ENCODE data around the gene MASTL. TPM values are rescaled to one million over a fixed set of nuclear protein-coding genes. Genes with fewer than 3 reads are reported as not detected.

MASTL gene
- total and polyA plus RNA-seq, 4 donors: 1.4 to 9.4 (median 3.2) TPM

- Histone ChIP-seq H3K27ac (ENCODE audit: low read depth in 1 of 2, low read length in 2 of 2) (no peak overlapping the region), H3K4me3 (ENCODE audit: low read depth in 1 of 3, low read length in 3 of 3) (no peak overlapping the region), H3K27me3 (ENCODE audit: control insufficient read depth in 4 of 4, insufficient read depth in 4 of 4, low read length in 3 of 4) (no peaks in the 10 kb centered on the region), H3K4me1 (ENCODE audit: control insufficient read depth in 4 of 4, insufficient read depth in 4 of 4, low read length in 3 of 4) (peaks cover 0 to 15% (median 11%) of the 10 kb centered on the region in 4 donors), H3K9ac (ENCODE audit: low read depth in 1 of 2, low read length in 2 of 2) (no peak overlapping the region), H3K36me3 (ENCODE audit: control insufficient read depth in 4 of 4, insufficient read depth in 3 of 4, low read depth in 1 of 4, low read length in 3 of 4) (peaks cover 2 to 26% (median 23%) of the 10 kb centered on the region in 4 donors), H3K9me3 (ENCODE audit: control insufficient read depth in 4 of 4, low read length in 3 of 4) (no peaks in the 10 kb centered on the region)
- TF ChIP-seq RAD21 (IDR thresholded peaks at IDR 0.05) (no peak), YY1 (IDR thresholded peaks at IDR 0.05) (no peak), HNF4A (conservative IDR thresholded peaks at IDR 0.05) (no peak), JUND (IDR thresholded peaks at IDR 0.05) (no peak), HNF4G (IDR thresholded peaks at IDR 0.05) (no peak), TAF1 (conservative IDR thresholded peaks at IDR 0.05) (no peak), GABPA (IDR thresholded peaks at IDR 0.05 in 1 of 2, conservative IDR thresholded peaks at IDR 0.05 in 1 of 2) (no peak), RXRA (IDR thresholded peaks at IDR 0.05) (no peak), EGR1 (IDR thresholded peaks at IDR 0.05; ENCODE audit: low read depth in 2 of 2) (no peak), FOXA2 (IDR thresholded peaks at IDR 0.05) (no peak), REST (IDR thresholded peaks at IDR 0.05) (no peak), SP1 (IDR thresholded peaks at IDR 0.05) (no peak)
- TF ChIP-seq, protein P1, sequence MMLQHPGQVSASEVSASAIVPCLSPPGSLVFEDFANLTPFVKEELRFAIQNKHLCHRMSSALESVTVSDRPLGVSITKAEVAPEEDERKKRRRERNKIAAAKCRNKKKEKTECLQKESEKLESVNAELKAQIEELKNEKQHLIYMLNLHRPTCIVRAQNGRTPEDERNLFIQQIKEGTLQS (IDR thresholded peaks at IDR 0.05): no peak
- TF ChIP-seq, protein P2, sequence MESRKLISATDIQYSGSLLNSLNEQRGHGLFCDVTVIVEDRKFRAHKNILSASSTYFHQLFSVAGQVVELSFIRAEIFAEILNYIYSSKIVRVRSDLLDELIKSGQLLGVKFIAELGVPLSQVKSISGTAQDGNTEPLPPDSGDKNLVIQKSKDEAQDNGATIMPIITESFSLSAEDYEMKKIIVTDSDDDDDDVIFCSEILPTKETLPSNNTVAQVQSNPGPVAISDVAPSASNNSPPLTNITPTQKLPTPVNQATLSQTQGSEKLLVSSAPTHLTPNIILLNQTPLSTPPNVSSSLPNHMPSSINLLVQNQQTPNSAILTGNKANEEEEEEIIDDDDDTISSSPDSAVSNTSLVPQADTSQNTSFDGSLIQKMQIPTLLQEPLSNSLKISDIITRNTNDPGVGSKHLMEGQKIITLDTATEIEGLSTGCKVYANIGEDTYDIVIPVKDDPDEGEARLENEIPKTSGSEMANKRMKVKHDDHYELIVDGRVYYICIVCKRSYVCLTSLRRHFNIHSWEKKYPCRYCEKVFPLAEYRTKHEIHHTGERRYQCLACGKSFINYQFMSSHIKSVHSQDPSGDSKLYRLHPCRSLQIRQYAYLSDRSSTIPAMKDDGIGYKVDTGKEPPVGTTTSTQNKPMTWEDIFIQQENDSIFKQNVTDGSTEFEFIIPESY (IDR thresholded peaks at IDR 0.05): no peak
- TF ChIP-seq, protein P3, sequence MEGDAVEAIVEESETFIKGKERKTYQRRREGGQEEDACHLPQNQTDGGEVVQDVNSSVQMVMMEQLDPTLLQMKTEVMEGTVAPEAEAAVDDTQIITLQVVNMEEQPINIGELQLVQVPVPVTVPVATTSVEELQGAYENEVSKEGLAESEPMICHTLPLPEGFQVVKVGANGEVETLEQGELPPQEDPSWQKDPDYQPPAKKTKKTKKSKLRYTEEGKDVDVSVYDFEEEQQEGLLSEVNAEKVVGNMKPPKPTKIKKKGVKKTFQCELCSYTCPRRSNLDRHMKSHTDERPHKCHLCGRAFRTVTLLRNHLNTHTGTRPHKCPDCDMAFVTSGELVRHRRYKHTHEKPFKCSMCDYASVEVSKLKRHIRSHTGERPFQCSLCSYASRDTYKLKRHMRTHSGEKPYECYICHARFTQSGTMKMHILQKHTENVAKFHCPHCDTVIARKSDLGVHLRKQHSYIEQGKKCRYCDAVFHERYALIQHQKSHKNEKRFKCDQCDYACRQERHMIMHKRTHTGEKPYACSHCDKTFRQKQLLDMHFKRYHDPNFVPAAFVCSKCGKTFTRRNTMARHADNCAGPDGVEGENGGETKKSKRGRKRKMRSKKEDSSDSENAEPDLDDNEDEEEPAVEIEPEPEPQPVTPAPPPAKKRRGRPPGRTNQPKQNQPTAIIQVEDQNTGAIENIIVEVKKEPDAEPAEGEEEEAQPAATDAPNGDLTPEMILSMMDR (IDR thresholded peaks at IDR 0.05; ENCODE audit: low read depth, low read length, missing input control): no peak
- TF ChIP-seq, protein P4, sequence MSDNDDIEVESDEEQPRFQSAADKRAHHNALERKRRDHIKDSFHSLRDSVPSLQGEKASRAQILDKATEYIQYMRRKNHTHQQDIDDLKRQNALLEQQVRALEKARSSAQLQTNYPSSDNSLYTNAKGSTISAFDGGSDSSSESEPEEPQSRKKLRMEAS (IDR thresholded peaks at IDR 0.05): no peak
- WGBS: 91% methylated on average over 1 of the region's 1 CpG
- DNase-seq (ENCODE audit: low spot score): no peak
These were observed 4.9 kb upstream of the MASTL start for GRCh38 chr10:27150261-27150660.

DNA sequence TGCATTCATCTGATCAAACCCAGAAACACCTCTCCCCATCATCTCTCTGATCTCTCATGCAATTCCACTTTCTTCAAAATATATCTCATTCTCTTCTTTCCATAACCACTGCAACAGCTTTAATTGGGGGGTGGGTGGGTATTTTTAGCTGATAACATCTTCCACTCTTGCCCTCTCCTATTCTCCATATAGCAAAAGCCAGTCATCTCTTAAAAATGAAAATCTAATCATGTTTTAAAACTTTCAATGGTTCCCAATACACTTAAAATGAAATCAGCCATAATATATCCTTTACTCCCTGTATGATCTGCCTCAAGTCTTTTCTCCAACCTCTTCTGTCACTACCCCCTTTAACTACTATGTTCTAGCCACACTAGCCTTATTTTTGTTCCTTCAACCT is 2.5 kb upstream of the MASTL start:
- Histone ChIP-seq H3K36me3 (ENCODE audit: control insufficient read depth in 4 of 4, insufficient read depth in 3 of 4, low read depth in 1 of 4, low read length in 3 of 4) (peaks cover 2 to 8% (median 6%) of the 10 kb centered on the region in 4 donors), H3K27ac (ENCODE audit: low read depth in 1 of 2, low read length in 2 of 2) (no peak overlapping the region), H3K4me3 (ENCODE audit: low read depth in 1 of 3, low read length in 3 of 3) (peak overlapping the region; percentile 53 to 98 (median 77)), H3K4me1 (ENCODE audit: control insufficient read depth in 4 of 4, insufficient read depth in 4 of 4, low read length in 3 of 4) (peaks cover 0 to 20% (median 13%) of the 10 kb centered on the region in 4 donors), H3K27me3 (ENCODE audit: control insufficient read depth in 4 of 4, insufficient read depth in 4 of 4, low read length in 3 of 4) (no peaks in the 10 kb centered on the region), H3K9me3 (ENCODE audit: control insufficient read depth in 4 of 4, low read length in 3 of 4) (no peaks in the 10 kb centered on the region), H3K9ac (ENCODE audit: low read depth in 1 of 2, low read length in 2 of 2) (peak overlapping the region; percentile 94 to 98)
- no peak for DNase-seq (ENCODE audit: low spot score)
- no peak for TF ChIP-seq REST (IDR thresholded peaks at IDR 0.05)
- TF ChIP-seq SP1 (IDR thresholded peaks at IDR 0.05): no peak
- TF ChIP-seq, protein P2 (IDR thresholded peaks at IDR 0.05): no peak
- no peak for TF ChIP-seq YY1 (IDR thresholded peaks at IDR 0.05)
- no peak for TF ChIP-seq GABPA (IDR thresholded peaks at IDR 0.05 in 1 of 2, conservative IDR thresholded peaks at IDR 0.05 in 1 of 2)
- no peak for TF ChIP-seq TAF1 (conservative IDR thresholded peaks at IDR 0.05)
- no peak for TF ChIP-seq HNF4A (conservative IDR thresholded peaks at IDR 0.05)
- TF ChIP-seq FOXA2 (IDR thresholded peaks at IDR 0.05): no peak
- TF ChIP-seq FOXA1 (IDR thresholded peaks at IDR 0.05): no peak
